GM19023 (cell line): ENCODE results near the gene SYT5.
"Not testable (repeated sequence)": the region's sequence is repeated elsewhere in the genome, so short reads cannot be mapped to it uniquely, and the experiment has no call there.

Experiments
- ATAC-seq: cut with Tn5 transposase; IDR thresholded peaks from one replicate; pipeline ENCODE4 v1.9.1; 2021; ENCODE audit warnings: mild to moderate bottlenecking, moderate library complexity; ENCODE audit not compliant: unreplicated experiment

SYT5 gene

GRCh38 chr19:55179606-55180484 is at the start of gene SYT5:
SYT5 (minus strand) TSS chr19:55180289; CDS start chr19:55179041, 1,248 bp downstream.
- no peak for ATAC-seq

GRCh38 chr19:55229789-55230182 is 49.7 kb upstream of the SYT5 start:
- ATAC-seq, result no peak

- no peak for ATAC-seq
Measured at GRCh38 chr19:55229145-55229788, 49.2 kb upstream of the SYT5 start.

- no peak for ATAC-seq
Measured at GRCh38 chr19:55228403-55229031, 48.4 kb upstream of the SYT5 start, which contains the start of gene TMEM86B. TMEM86B (minus strand) TSS chr19:55228763; CDS start chr19:55228741, 22 bp downstream.

GRCh38 chr19:55228015-55228391 is 47.9 kb upstream of the SYT5 start:
- no peak for ATAC-seq

- no peak for ATAC-seq
Measured at GRCh38 chr19:55227241-55228014, 47.3 kb upstream of the SYT5 start.

GRCh38 chr19:55226788-55227187 is 46.7 kb upstream of the SYT5 start:
- ATAC-seq, result no peak

GRCh38 chr19:55226273-55226672 is 46.2 kb upstream of the SYT5 start:
- ATAC-seq, result no peak

GRCh38 chr19:55225415-55225958 is 45.4 kb upstream of the SYT5 start:
- no peak for ATAC-seq

GRCh38 chr19:55224679-55225414 is 44.8 kb upstream of the SYT5 start:
- ATAC-seq, result not testable (repeated sequence)

- ATAC-seq, result no peak
Measured at GRCh38 chr19:55224038-55224665, 44.1 kb upstream of the SYT5 start.

- ATAC-seq, result no peak
Measured at GRCh38 chr19:55223291-55224037, 43.4 kb upstream of the SYT5 start.

GRCh38 chr19:55220525-55220924 is 40.4 kb upstream of the SYT5 start:
- ATAC-seq, result no peak

GRCh38 chr19:55216461-55217198 is 36.5 kb upstream of the SYT5 start:
- no peak for ATAC-seq

GRCh38 chr19:55213547-55213946 is 33.5 kb upstream of the SYT5 start:
- no peak for ATAC-seq

GRCh38 chr19:55212447-55212846 is 32.4 kb upstream of the SYT5 start:
- no peak for ATAC-seq

- no peak for ATAC-seq
Measured at GRCh38 chr19:55209693-55210472, 29.8 kb upstream of the SYT5 start.
